DMS79 treated with DMSO at 0.1 percent for 48 hours (cell line): Measurements from ENCODE around the gene STK38L.

Source experiments
- DNase-seq: peaks from one replicate; lab custom pipeline; 2025; lab: John Stamatoyannopoulos, UW

STK38L gene

GRCh38 chr12:27347779-27348178 is 103.7 kb downstream of the STK38L start:
- no peak for DNase-seq

- DNase-seq, result no peak
Observed at GRCh38 chr12:27351476-27351875, 107.4 kb downstream of the STK38L start.

- no peak for DNase-seq
Observed at GRCh38 chr12:27355486-27355885, 111.4 kb downstream of the STK38L start.

- DNase-seq, result no peak
Observed at GRCh38 chr12:27355979-27356378, 111.9 kb downstream of the STK38L start.

- no peak for DNase-seq
Observed at GRCh38 chr12:27359578-27360340, 115.7 kb downstream of the STK38L start.

- DNase-seq, result no peak
Observed at GRCh38 chr12:27361372-27361771, 117.3 kb downstream of the STK38L start.

- no peak for DNase-seq
Observed at GRCh38 chr12:27366621-27367020, 122.5 kb downstream of the STK38L start.

GRCh38 chr12:27367078-27367477 is 123.0 kb downstream of the STK38L start:
- DNase-seq, result no peak
